Activated B cell treated with CpG ODN at 0.5 μM for 24 hours (primary cell): ENCODE measurements around the gene GSG1L. TPM values are rescaled to one million over a fixed set of nuclear protein-coding genes. Genes with fewer than 3 reads are reported as not detected.

Experiments
- ATAC-seq: fragments of 200-7000 bp; cut with Tn5 transposase; one replicate; pipeline ENCODE4 v1.10.0; 2021; ENCODE audit warnings: low read depth, mild to moderate bottlenecking, moderate library complexity
- CTCF ChIA-PET: fragments of 350-600 bp; sonication (Branson Sonifier 250); formaldehyde crosslinking; loops from one replicate; lab custom pipeline; 2021; ENCODE audit warnings: antibody characterized with exemption; lab: Charles Lee
- POLR2A ChIA-PET: fragments of 350-600 bp; sonication (Branson Sonifier 250); formaldehyde crosslinking; loops from one replicate; lab custom pipeline; 2021; ENCODE audit warnings: antibody characterized with exemption; lab: Charles Lee
- DNase-seq: peaks from one replicate; pipeline ENCODE4 v3.0.0; 2022
- H3K27ac Mint-ChIP-seq: one replicate; pipeline ENCODE4 v1.8.0; 2020; ENCODE audit warnings: mixed read lengths
- H3K27me3 Mint-ChIP-seq: one replicate; pipeline ENCODE4 v1.8.0; 2021; ENCODE audit warnings: mixed read lengths
- H3K36me3 Mint-ChIP-seq: one replicate; pipeline ENCODE4 v1.8.0; 2021; ENCODE audit warnings: low read depth, mixed read lengths
- H3K4me1 Mint-ChIP-seq: one replicate; pipeline ENCODE4 v1.8.0; 2021; ENCODE audit warnings: mixed read lengths
- H3K4me3 Mint-ChIP-seq: one replicate; pipeline ENCODE4 v1.8.0; 2020; ENCODE audit warnings: mild to moderate bottlenecking, mixed read lengths
- H3K9me3 Mint-ChIP-seq: one replicate; pipeline ENCODE4 v1.8.0; 2020; ENCODE audit warnings: mixed read lengths
- CTCF ChIP-seq: fragments of 200-600 bp; IDR thresholded peaks from one replicate; pipeline ENCODE4 v1.8.0; 2022; ENCODE audit warnings: antibody characterized with exemption, mild to moderate bottlenecking
- intact Hi-C: fragments of 100-400 bp; cut with micrococcal nuclease; formaldehyde crosslinking; loops from one replicate; pipeline ENCODE4 v1.15.1; 2024
- total RNA-seq: library from RNA; stranded (reverse); gene quantifications from 2 replicates; pipeline ENCODE4 v1.2.3, GENCODE V29; 2022

GSG1L gene
- total RNA-seq, 1 donor from 2014 or later, result not detected

GRCh38 chr16:28001184-28001583 lies 62.3 kb downstream of the GSG1L start:
- no peak overlapping the region for H3K4me3 Mint-ChIP-seq
- H3K36me3 Mint-ChIP-seq, result no peaks in the 10 kb centered on the region
- no peak overlapping the region for H3K27ac Mint-ChIP-seq
- H3K9me3 Mint-ChIP-seq, result no peaks in the 10 kb centered on the region
- ChIA-PET POLR2A (no interaction called here), CTCF (no interaction called here)
- ATAC-seq (no peak), DNase-seq (no peak)
- H3K27me3 Mint-ChIP-seq, result no peaks in the 10 kb centered on the region
- TF ChIP-seq CTCF, result no peak
- intact Hi-C loops, result no loop called here
- H3K4me1 Mint-ChIP-seq, result no peaks in the 10 kb centered on the region

GRCh38 chr16:28000314-28001169 lies 63.0 kb downstream of the GSG1L start:
- no peak overlapping the region for H3K4me3 Mint-ChIP-seq
- ATAC-seq (no peak), DNase-seq (no peak)
- POLR2A ChIA-PET, result no interaction called here
- H3K9me3 Mint-ChIP-seq, result no peaks in the 10 kb centered on the region
- intact Hi-C loops, result no loop called here
- H3K27ac Mint-ChIP-seq, result no peak overlapping the region
- H3K36me3 Mint-ChIP-seq, result no peaks in the 10 kb centered on the region
- no peak for TF ChIP-seq CTCF
- H3K27me3 Mint-ChIP-seq, result no peaks in the 10 kb centered on the region
- CTCF ChIA-PET, result no interaction called here
- no peaks in the 10 kb centered on the region for H3K4me1 Mint-ChIP-seq

GRCh38 chr16:27999687-28000086 lies 63.8 kb downstream of the GSG1L start:
- ChIA-PET CTCF (no interaction called here), POLR2A (no interaction called here)
- no peak overlapping the region for H3K4me3 Mint-ChIP-seq
- intact Hi-C loops, result no loop called here
- no peak overlapping the region for H3K27ac Mint-ChIP-seq
- no peaks in the 10 kb centered on the region for H3K27me3 Mint-ChIP-seq
- ATAC-seq (no peak), DNase-seq (no peak)
- H3K4me1 Mint-ChIP-seq, result no peaks in the 10 kb centered on the region
- no peak for TF ChIP-seq CTCF
- no peaks in the 10 kb centered on the region for H3K9me3 Mint-ChIP-seq
- no peaks in the 10 kb centered on the region for H3K36me3 Mint-ChIP-seq

- H3K36me3 Mint-ChIP-seq, result no peaks in the 10 kb centered on the region
- H3K4me3 Mint-ChIP-seq, result no peak overlapping the region
- H3K9me3 Mint-ChIP-seq, result peaks cover 11% of the 10 kb centered on the region
- no peak overlapping the region for H3K27ac Mint-ChIP-seq
- no peaks in the 10 kb centered on the region for H3K27me3 Mint-ChIP-seq
- H3K4me1 Mint-ChIP-seq, result no peaks in the 10 kb centered on the region
- ATAC-seq, result no peak
- intact Hi-C loops, result no loop called here
- TF ChIP-seq CTCF, result no peak
- DNase-seq, result no peak
- CTCF ChIA-PET, result no interaction called here
- POLR2A ChIA-PET, result no interaction called here
Measured at GRCh38 chr16:27995378-27995777, 68.1 kb downstream of the GSG1L start.

GRCh38 chr16:27994686-27995085 lies 68.8 kb downstream of the GSG1L start:
- intact Hi-C loops, result no loop called here
- H3K36me3 Mint-ChIP-seq, result no peaks in the 10 kb centered on the region
- POLR2A ChIA-PET, result no interaction called here
- no peaks in the 10 kb centered on the region for H3K27me3 Mint-ChIP-seq
- no peaks in the 10 kb centered on the region for H3K4me1 Mint-ChIP-seq
- ATAC-seq (no peak), DNase-seq (no peak)
- H3K4me3 Mint-ChIP-seq, result no peak overlapping the region
- H3K27ac Mint-ChIP-seq, result no peak overlapping the region
- CTCF ChIA-PET, result no interaction called here
- H3K9me3 Mint-ChIP-seq, result peaks cover 11% of the 10 kb centered on the region
- TF ChIP-seq CTCF, result no peak
